NB4 (cell line): Measurements from ENCODE around the gene ALPK1.
"Not testable (repeated sequence)": the region's sequence is repeated elsewhere in the genome, so short reads cannot be mapped to it uniquely, and the experiment has no call there.

ENCODE experiments used
- DNase-seq: peaks from one replicate; pipeline ENCODE4 v3.0.0; 2010; ENCODE audit warnings: low read depth
- H3K4me3 ChIP-seq: one replicate; pipeline ENCODE4 v1.5.1; 2011; ENCODE audit warnings: mild to moderate bottlenecking, low read depth, low read length, moderate library complexity
- MAX ChIP-seq: IDR thresholded peaks from 2 replicates; pipeline ENCODE4 v1.6.1; 2011; ENCODE audit warnings: low read depth, low read length
- MYC ChIP-seq: IDR thresholded peaks from 2 replicates; pipeline ENCODE4 v1.6.1; 2011; ENCODE audit warnings: low read depth, low read length
- POLR2A ChIP-seq: IDR thresholded peaks from 2 replicates; pipeline ENCODE4 v1.6.1; 2011; ENCODE audit warnings: mild to moderate bottlenecking; ENCODE audit not compliant: insufficient read length; ENCODE audit errors: extremely low read depth
- TF ChIP-seq, protein P1 (sequence below): IDR thresholded peaks from one replicate; pipeline ENCODE4 v1.5.1; 2012; ENCODE audit warnings: low read depth, low read length

ALPK1 gene

GRCh38 chr4:112453321-112453720, 156.2 kb downstream of the ALPK1 start:
- no peak for TF ChIP-seq MYC
- no peak for DNase-seq
- H3K4me3 ChIP-seq, result no peak overlapping the region

DNA sequence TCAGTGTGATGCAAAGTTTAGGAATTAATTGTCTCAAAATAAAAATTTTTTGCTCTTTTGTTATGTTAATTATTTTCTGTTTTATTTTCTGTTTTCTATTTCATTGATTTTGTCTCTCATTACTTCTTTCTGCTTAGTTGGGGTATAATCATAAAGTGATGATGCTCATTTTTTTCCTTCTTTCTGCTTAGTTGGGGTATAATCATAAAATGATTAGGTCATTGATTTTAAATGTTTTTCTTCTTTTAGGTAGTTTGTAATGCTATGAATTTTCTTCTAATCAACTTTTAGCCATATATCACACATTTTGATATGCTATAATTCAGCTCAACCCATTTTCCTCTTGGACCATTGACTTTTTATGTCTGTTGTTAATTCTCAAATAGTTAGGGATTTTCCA, 175.1 kb downstream of the ALPK1 start:
- TF ChIP-seq, protein P1, sequence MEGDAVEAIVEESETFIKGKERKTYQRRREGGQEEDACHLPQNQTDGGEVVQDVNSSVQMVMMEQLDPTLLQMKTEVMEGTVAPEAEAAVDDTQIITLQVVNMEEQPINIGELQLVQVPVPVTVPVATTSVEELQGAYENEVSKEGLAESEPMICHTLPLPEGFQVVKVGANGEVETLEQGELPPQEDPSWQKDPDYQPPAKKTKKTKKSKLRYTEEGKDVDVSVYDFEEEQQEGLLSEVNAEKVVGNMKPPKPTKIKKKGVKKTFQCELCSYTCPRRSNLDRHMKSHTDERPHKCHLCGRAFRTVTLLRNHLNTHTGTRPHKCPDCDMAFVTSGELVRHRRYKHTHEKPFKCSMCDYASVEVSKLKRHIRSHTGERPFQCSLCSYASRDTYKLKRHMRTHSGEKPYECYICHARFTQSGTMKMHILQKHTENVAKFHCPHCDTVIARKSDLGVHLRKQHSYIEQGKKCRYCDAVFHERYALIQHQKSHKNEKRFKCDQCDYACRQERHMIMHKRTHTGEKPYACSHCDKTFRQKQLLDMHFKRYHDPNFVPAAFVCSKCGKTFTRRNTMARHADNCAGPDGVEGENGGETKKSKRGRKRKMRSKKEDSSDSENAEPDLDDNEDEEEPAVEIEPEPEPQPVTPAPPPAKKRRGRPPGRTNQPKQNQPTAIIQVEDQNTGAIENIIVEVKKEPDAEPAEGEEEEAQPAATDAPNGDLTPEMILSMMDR, result no peak
- TF ChIP-seq MYC (no peak), POLR2A (no peak), MAX (no peak)
- no peak for DNase-seq
- H3K4me3 ChIP-seq, result no peak overlapping the region

GRCh38 chr4:112473985-112474384, 176.8 kb downstream of the ALPK1 start:
- no peak for DNase-seq
- no peak overlapping the region for H3K4me3 ChIP-seq
- TF ChIP-seq, protein P1, result no peak

DNA sequence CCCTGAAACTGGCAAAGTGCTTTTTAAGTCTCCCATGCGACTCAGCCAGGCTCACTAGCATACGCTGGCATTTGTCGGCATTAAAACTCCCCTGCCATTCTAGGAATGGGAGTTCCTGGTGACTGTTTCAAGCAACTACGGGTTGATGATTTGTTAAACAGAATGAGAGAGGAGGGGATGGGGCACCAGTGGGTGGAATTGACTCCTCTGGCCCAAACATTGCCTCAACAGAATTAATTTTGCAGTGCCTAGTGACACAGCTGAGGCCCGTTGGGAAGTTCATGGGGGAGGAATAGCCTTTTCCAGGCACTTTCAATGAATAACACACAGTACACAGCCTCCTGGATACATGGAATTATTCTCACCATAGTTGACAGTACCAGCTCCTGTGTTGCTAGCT, 188.8 kb downstream of the ALPK1 start:
- no peak overlapping the region for H3K4me3 ChIP-seq
- TF ChIP-seq MAX (no peak), MYC (no peak), POLR2A (no peak)
- TF ChIP-seq, protein P1, result no peak
- no peak for DNase-seq

GRCh38 chr4:112490808-112491207, 193.6 kb downstream of the ALPK1 start:
- H3K4me3 ChIP-seq, result not testable (repeated sequence)

More at GRCh38 chr4:112490808-112491207, 193.6 kb downstream of the ALPK1 start:
- not testable (repeated sequence) for DNase-seq
